Left lung (tissue), 10 donors: Measurements from ENCODE around the gene RAPGEF1. TPM values are rescaled to one million over a fixed set of nuclear protein-coding genes. Genes with fewer than 3 reads are reported as not detected.
A peak's percentile ranks its signal among the peaks of the same experiment; 100 is the strongest.

Experiments
- ATAC-seq: fragments of 200-7000 bp; cut with Tn5 transposase; one replicate; pipeline ENCODE4 v1.9.1; 2020; ENCODE audit warnings: moderate library complexity
- DNase-seq, 4 donors: peaks; one replicate each; pipeline ENCODE4 v3.0.0-alpha.2; 2013 to 2020
- H3K27ac ChIP-seq, 2 donors: fragments of 200-600 bp; sonication (generic) in 1 of 2; one replicate each; pipeline versions ENCODE4 v1.5.0 to v1.8.0; 2020 to 2021
- H3K27me3 ChIP-seq, 2 donors: fragments of 200-600 bp; sonication (generic) in 1 of 2; one replicate each; pipeline versions ENCODE4 v1.5.0 to v1.8.0; 2020 to 2021
- H3K36me3 ChIP-seq, 2 donors: fragments of 200-600 bp; sonication (generic) in 1 of 2; one replicate each; pipeline versions ENCODE4 v1.5.0 to v1.8.0; 2020 to 2021
- H3K4me1 ChIP-seq, 2 donors: fragments of 200-600 bp; one replicate each; pipeline ENCODE4 v1.8.0; 2021
- H3K4me3 ChIP-seq, 2 donors: fragments of 200-600 bp; sonication (generic) in 1 of 2; one replicate each; pipeline versions ENCODE4 v1.5.0 to v1.8.0; 2020 to 2021; ENCODE audit warnings: mild to moderate bottlenecking in 1 of 2
- H3K9me3 ChIP-seq, 2 donors: fragments of 200-600 bp; sonication (generic) in 1 of 2; one replicate each; pipeline versions ENCODE4 v1.5.0 to v1.8.0; 2020 to 2021
- CTCF ChIP-seq, 2 donors: fragments of 200-600 bp; sonication (generic) in 1 of 2; IDR thresholded peaks; one replicate each; pipeline versions ENCODE4 v1.5.0 to v1.8.0; 2021; ENCODE audit warnings: antibody characterized with exemption in 2 of 2
- intact Hi-C, 2 donors: fragments of 100-400 bp; cut with DNase I; formaldehyde crosslinking; loops; one replicate each; pipeline versions ENCODE4 v1.11.2 to v1.14.2; 2022
- polyA plus RNA-seq, 6 donors: library from polyadenylated mRNA; unstranded; fragments of 120-200 nt; gene quantifications; one replicate each; pipeline ENCODE4 v1.2.1, GENCODE V29; 2013; ENCODE audit not compliant: insufficient read length in 6 of 6
- total RNA-seq, 2 donors: library from RNA; stranded (reverse); fragmentation: NEBNext Ultra II Directional; extraction: Animal tissue kit (Norgen Biotek cat#: 25700); gene quantifications; one replicate each; pipeline ENCODE4 v1.2.1, GENCODE V29; 2021
- donor health status: DM: no; HTN: yes; CAD: no.
- donor health status: DM: no; HTN: no; CAD: no.

The RAPGEF1 gene
- total and polyA plus RNA-seq, 8 donors, result 37.5 to 112 (median 45.6) TPM

GRCh38 chr9:131530546-131530919 is 209.3 kb downstream of the RAPGEF1 start:
- Histone ChIP-seq H3K27ac (peak overlapping the region in 1 of 2 donors; percentile 66), H3K9me3 (no peaks in the 10 kb centered on the region), H3K4me3 (peak overlapping the region; percentile 93 to 94), H3K36me3 (peaks cover 0 to 41% of the 10 kb centered on the region in 2 donors), H3K27me3 (no peaks in the 10 kb centered on the region), H3K4me1 (peaks cover 7 to 14% of the 10 kb centered on the region in 2 donors)
- peak in 3 of 4 donors; percentile 10 to 40 (median 16) for DNase-seq
- TF ChIP-seq CTCF (IDR thresholded peaks at IDR 0.05), result no peak
- intact Hi-C loops, result no loop called here
- ATAC-seq, result peak; percentile 10

GRCh38 chr9:131529597-131530545 is 210.0 kb downstream of the RAPGEF1 start:
- ATAC-seq (no peak), DNase-seq (no peak)
- no peaks in the 10 kb centered on the region for H3K27me3 ChIP-seq
- peaks cover 7 to 14% of the 10 kb centered on the region in 2 donors for H3K4me1 ChIP-seq
- no peak for TF ChIP-seq CTCF (IDR thresholded peaks at IDR 0.05)
- peaks cover 0 to 48% of the 10 kb centered on the region in 2 donors for H3K36me3 ChIP-seq
- H3K9me3 ChIP-seq, result no peaks in the 10 kb centered on the region
- peak overlapping the region; percentile 93 to 94 for H3K4me3 ChIP-seq
- intact Hi-C loops, result no loop called here
- H3K27ac ChIP-seq, result no peak overlapping the region

GRCh38 chr9:131528886-131529505 is 210.9 kb downstream of the RAPGEF1 start:
- intact Hi-C loops, result no loop called here
- Histone ChIP-seq H3K4me1 (peaks cover 7 to 14% of the 10 kb centered on the region in 2 donors), H3K4me3 (no peak overlapping the region), H3K27me3 (no peaks in the 10 kb centered on the region), H3K36me3 (peaks cover 0 to 57% of the 10 kb centered on the region in 2 donors), H3K9me3 (no peaks in the 10 kb centered on the region), H3K27ac (no peak overlapping the region)
- TF ChIP-seq CTCF (IDR thresholded peaks at IDR 0.05), result no peak
- DNase-seq (no peak), ATAC-seq (no peak)

DNA sequence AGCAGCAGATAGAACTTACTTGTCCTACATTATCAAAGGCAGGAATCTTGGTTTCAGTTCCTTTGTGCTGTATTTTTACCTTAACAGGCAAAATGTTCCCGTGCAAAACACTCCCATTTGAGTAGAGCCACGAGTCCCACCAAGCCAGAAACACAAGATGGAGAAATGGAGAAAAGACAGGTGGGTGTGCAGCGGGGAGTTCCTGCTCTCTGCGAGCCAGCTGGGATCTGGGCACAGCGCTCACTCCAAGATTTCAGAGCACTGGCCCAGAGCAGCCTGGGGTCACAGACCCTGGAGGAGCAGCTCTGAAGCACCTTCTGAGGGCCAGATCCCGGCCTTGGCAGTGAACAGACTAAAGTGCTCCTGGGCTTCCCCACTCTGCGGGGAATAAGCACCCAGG is 211.7 kb downstream of the RAPGEF1 start:
- intact Hi-C loops, result no loop called here
- Histone ChIP-seq H3K27ac (no peak overlapping the region), H3K4me1 (peaks cover 7 to 14% of the 10 kb centered on the region in 2 donors), H3K9me3 (no peaks in the 10 kb centered on the region), H3K4me3 (no peak overlapping the region), H3K27me3 (no peaks in the 10 kb centered on the region), H3K36me3 (peaks cover 0 to 65% of the 10 kb centered on the region in 2 donors)
- DNase-seq (no peak), ATAC-seq (no peak)
- no peak for TF ChIP-seq CTCF (IDR thresholded peaks at IDR 0.05)

Other genes with a start within 250 kb of the RAPGEF1 start
- 10 to 100 TPM; 20.3 to 32.6 TPM for gene POMT1, start 237.2 kb downstream of the RAPGEF1 start, total RNA-seq
- gene POMT1, start 237.2 kb downstream of the RAPGEF1 start, polyA plus RNA-seq, result 10 to 100 TPM; 38.3 to 56.9 (median 40.0) TPM
- gene UCK1, start 208.8 kb downstream of the RAPGEF1 start, total RNA-seq, result 10 to 100 TPM; 24.2 to 25.9 TPM
- gene UCK1, start 208.8 kb downstream of the RAPGEF1 start, polyA plus RNA-seq, result 10 to 100 TPM; 28.2 to 33.9 (median 30.0) TPM
- gene PRRT1B, start 194.6 kb downstream of the RAPGEF1 start, total RNA-seq, result 1 to 10 TPM; 2.1 to 3.6 TPM
- 1 to 10 TPM; 5.3 to 9.3 (median 6.9) TPM for gene PRRT1B, start 194.6 kb downstream of the RAPGEF1 start, polyA plus RNA-seq